HepG2 (cell line): ENCODE data around the gene LAMA5. TPM values are rescaled to one million over a fixed set of nuclear protein-coding genes. Genes with fewer than 3 reads are reported as not detected.

Source experiments
- ARNT ChIP-seq: fragments of 450-650 bp; IDR thresholded peaks from 2 replicates; pipeline ENCODE4 v1.6.1; 2017
- ATF6 ChIP-seq: sonication (generic); formaldehyde crosslinking; conservative IDR thresholded peaks from 2 replicates; pipeline ENCODE4 v1.4.0; 2020; ENCODE audit warnings: missing genetic modification reagents
- CBX2 ChIP-seq, 2 experiments: fragments of 200-600 bp in 1 of 2; sonication (generic); formaldehyde crosslinking in 1 of 2; IDR thresholded peaks; 2 replicates each; pipeline versions ENCODE4 v1.7.0 to v1.8.1; 2018 to 2022; ENCODE audit warnings: low read depth in 2 of 2, low read length in 1 of 2, mild to moderate bottlenecking in 1 of 2, missing genetic modification reagents in 1 of 2
- CEBPG ChIP-seq: IDR thresholded peaks from 2 replicates; pipeline ENCODE4 v1.6.1; 2016
- GATAD1 ChIP-seq: IDR thresholded peaks from 2 replicates; pipeline ENCODE4 v1.6.1; 2016; ENCODE audit warnings: missing genetic modification reagents, missing compliant biosample characterization
- KLF6 ChIP-seq: IDR thresholded peaks from 2 replicates; pipeline ENCODE4 v1.8.0; 2016; ENCODE audit warnings: missing biosample characterization, missing genetic modification reagents
- LCORL ChIP-seq, 2 experiments: fragments of 450-650 bp in 1 of 2; sonication (generic) in 1 of 2; formaldehyde crosslinking in 1 of 2; IDR thresholded peaks; 2 replicates each; pipeline versions ENCODE4 v1.5.0 to v1.6.1; 2017 to 2020; ENCODE audit warnings: antibody characterized with exemption in 1 of 2, missing genetic modification reagents in 1 of 2
- MLLT10 ChIP-seq: sonication (generic); formaldehyde crosslinking; IDR thresholded peaks from 2 replicates; pipeline ENCODE4 v1.4.0; 2020; ENCODE audit warnings: missing genetic modification reagents
- NR3C1 ChIP-seq: sonication (generic); formaldehyde crosslinking; IDR thresholded peaks from 2 replicates; pipeline ENCODE4 v1.4.0; 2020; ENCODE audit warnings: missing genetic modification reagents
- NRL ChIP-seq: sonication (generic); formaldehyde crosslinking; IDR thresholded peaks from 2 replicates; pipeline ENCODE4 v1.5.0; 2020; ENCODE audit warnings: missing genetic modification reagents, mild to moderate bottlenecking, moderate library complexity, borderline replicate concordance
- PCBP1 ChIP-seq: fragments of 200-400 bp; formaldehyde crosslinking; IDR thresholded peaks from 2 replicates; pipeline ENCODE4 v1.6.1; 2017; ENCODE audit warnings: mild to moderate bottlenecking, low read depth, low read length, borderline replicate concordance
- SOX5 ChIP-seq: IDR thresholded peaks from 2 replicates; pipeline ENCODE4 v1.6.1; 2016; ENCODE audit warnings: borderline replicate concordance
- SRSF9 ChIP-seq: fragments of 200-400 bp; formaldehyde crosslinking; IDR thresholded peaks from 2 replicates; pipeline ENCODE4 v1.6.1; 2018; ENCODE audit warnings: borderline replicate concordance, mild to moderate bottlenecking, low read depth, low read length; ENCODE audit not compliant: insufficient read depth, poor library complexity, severe bottlenecking
- TEF ChIP-seq: sonication (generic); formaldehyde crosslinking; IDR thresholded peaks from 2 replicates; pipeline ENCODE4 v1.5.0; 2020; ENCODE audit warnings: missing genetic modification reagents
- YEATS4 ChIP-seq: sonication (generic); formaldehyde crosslinking; IDR thresholded peaks from 2 replicates; pipeline ENCODE4 v1.4.0; 2020; ENCODE audit warnings: missing genetic modification reagents, borderline replicate concordance
- ZNF10 ChIP-seq: sonication (generic); formaldehyde crosslinking; IDR thresholded peaks from 2 replicates; pipeline ENCODE4 v1.4.0; 2020; ENCODE audit warnings: mild to moderate bottlenecking, low read depth, missing genetic modification reagents, borderline replicate concordance
- ZNF180 ChIP-seq: sonication (generic); formaldehyde crosslinking; IDR thresholded peaks from 2 replicates; pipeline ENCODE4 v1.4.0; 2020; ENCODE audit warnings: low read depth, missing genetic modification reagents, borderline replicate concordance
- ZNF354B ChIP-seq: sonication (generic); formaldehyde crosslinking; IDR thresholded peaks from 2 replicates; pipeline ENCODE4 v1.8.0; 2022; ENCODE audit warnings: mild to moderate bottlenecking, missing genetic modification reagents
- ZNF468 ChIP-seq: sonication (generic); formaldehyde crosslinking; IDR thresholded peaks from 2 replicates; pipeline ENCODE4 v1.8.0; 2022; ENCODE audit warnings: mild to moderate bottlenecking, moderate library complexity, missing genetic modification reagents
- ZNF530 ChIP-seq: sonication (generic); formaldehyde crosslinking; IDR thresholded peaks from 2 replicates; pipeline ENCODE4 v1.5.0; 2020; ENCODE audit warnings: low read depth, mild to moderate bottlenecking, missing genetic modification reagents
- ZNF552 ChIP-seq: sonication (generic); formaldehyde crosslinking; IDR thresholded peaks from 2 replicates; pipeline ENCODE4 v1.9.0; 2022; ENCODE audit warnings: missing genetic modification reagents, mild to moderate bottlenecking, borderline replicate concordance
- ZNF749 ChIP-seq: sonication (generic); formaldehyde crosslinking; IDR thresholded peaks from 2 replicates; pipeline ENCODE4 v1.8.0; 2022; ENCODE audit warnings: mild to moderate bottlenecking, missing genetic modification reagents, moderate library complexity, borderline replicate concordance
- ZNF775 ChIP-seq: sonication (generic); formaldehyde crosslinking; IDR thresholded peaks from 2 replicates; pipeline ENCODE4 v1.4.0; 2020; ENCODE audit warnings: missing genetic modification reagents, mild to moderate bottlenecking, moderate library complexity, borderline replicate concordance
- polyA plus RNA-seq, 8 experiments: library from polyadenylated mRNA; depleted of rRNA in 3 of 8; stranded (reverse) in 7 of 8; unstranded in 1 of 8; fragments of >200 nt; fragmentation: Illumina TruSeq in 4 of 8; extraction: Trizol in 4 of 8; gene quantifications; 2 replicates each; pipeline versions ENCODE4 v1.2.1 to v1.2.3, GENCODE V29; 2011 to 2016; ENCODE audit warnings: low read depth in 4 of 8, missing spikeins in 1 of 8, mixed read lengths in 1 of 8; ENCODE audit not compliant: insufficient read depth in 1 of 8
- total RNA-seq, 5 experiments: library from RNA; depleted of rRNA; stranded (reverse); fragments of >200 nt; fragmentation: Illumina TruSeq; extraction: Trizol; gene quantifications; 2 replicates each; pipeline ENCODE4 v1.2.3, GENCODE V29; 2016; ENCODE audit warnings: low read depth in 1 of 5
- TF ChIP-seq, protein P1 (sequence below): sonication (generic); formaldehyde crosslinking; IDR thresholded peaks from 2 replicates; pipeline ENCODE4 v1.4.0; 2020; ENCODE audit warnings: missing genetic modification reagents, mild to moderate bottlenecking, borderline replicate concordance

LAMA5 gene
- total and polyA plus RNA-seq, 2 of the 13 experiments (the other 11 are each of a cell fraction or from before 2014, with no cell fraction given), result 21.0 to 44.7 TPM

DNA sequence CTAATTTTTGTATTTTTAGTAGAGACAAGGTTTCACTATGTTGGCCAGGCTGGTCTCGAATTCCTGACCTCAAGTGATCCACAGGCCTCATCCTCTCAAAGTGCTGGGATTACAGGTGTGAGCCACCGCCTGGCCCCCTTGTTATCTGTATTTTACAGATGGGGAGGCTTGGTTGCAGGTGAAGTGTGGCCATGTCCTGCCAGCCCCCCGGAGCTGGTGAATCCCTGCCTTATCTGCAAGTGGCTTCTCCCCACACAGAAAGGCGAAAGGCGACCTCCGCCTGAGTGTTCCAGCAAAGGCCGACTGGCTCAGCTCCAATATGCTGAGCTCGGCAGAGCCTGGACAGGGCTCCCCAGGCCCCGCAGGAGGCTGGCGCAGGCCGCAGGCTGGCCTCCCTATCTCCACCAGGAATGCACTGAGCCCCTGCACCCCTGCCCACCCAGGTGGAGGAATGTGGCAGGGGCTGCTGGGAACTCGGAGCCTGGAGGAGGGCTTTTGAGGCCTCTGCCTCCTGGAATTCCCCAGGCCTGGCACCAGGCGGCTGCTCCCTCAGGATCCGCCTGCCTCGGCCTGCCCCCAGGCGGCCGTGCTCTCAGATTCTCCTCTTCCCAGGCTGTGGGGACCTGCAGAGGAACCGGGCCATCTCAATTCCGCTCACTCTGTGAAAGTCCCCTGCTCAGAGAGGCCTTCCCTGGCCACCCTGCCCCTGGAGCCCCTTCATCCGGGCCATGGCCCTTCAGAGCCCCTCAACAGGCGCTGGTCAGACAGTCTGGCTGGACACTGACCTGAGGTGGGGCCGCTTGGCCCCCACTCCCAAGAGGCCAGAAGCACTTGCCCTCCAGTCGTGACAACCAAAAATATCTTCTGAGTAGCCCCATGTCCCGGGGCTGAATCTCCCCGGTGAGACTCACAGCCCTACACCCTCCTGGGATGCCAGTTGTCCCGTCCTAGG lies 9.3 kb upstream of the LAMA5 start (continued):
- peak; percentile 92; the same call in 1 of the 2 replicates for TF ChIP-seq ZNF354B (CRISPR knock-in tag)
- TF ChIP-seq, protein P1, sequence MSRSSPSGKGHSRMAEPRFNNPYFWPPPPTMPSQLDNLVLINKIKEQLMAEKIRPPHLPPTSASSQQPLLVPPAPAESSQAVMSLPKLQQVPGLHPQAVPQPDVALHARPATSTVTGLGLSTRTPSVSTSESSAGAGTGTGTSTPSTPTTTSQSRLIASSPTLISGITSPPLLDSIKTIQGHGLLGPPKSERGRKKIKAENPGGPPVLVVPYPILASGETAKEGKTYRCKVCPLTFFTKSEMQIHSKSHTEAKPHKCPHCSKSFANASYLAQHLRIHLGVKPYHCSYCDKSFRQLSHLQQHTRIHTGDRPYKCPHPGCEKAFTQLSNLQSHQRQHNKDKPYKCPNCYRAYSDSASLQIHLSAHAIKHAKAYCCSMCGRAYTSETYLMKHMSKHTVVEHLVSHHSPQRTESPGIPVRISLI, result peak; percentile 35; the same call in 1 of the 2 replicates
- TF ChIP-seq ZNF530 (CRISPR knock-in tag), result no peak
- TF ChIP-seq TEF (CRISPR knock-in tag), result 0 out of 2 replicates have a peak, but pooled peaks have one; percentile 84
- TF ChIP-seq SRSF9, result no peak
- no peak for TF ChIP-seq ZNF10 (CRISPR knock-in tag)
- TF ChIP-seq NR3C1 (CRISPR knock-in tag), result 0 out of 2 replicates have a peak, but pooled peaks have one; percentile 1
- no peak for TF ChIP-seq CBX2 (IDR thresholded peaks at IDR 0.05; ENCODE audit: low read depth, low read length)
- no peak; the same call in 1 of the 2 replicates for TF ChIP-seq CBX2 (CRISPR knock-in tag; IDR thresholded peaks at IDR 0.05; ENCODE audit: low read depth)
- no peak for TF ChIP-seq LCORL (IDR thresholded peaks at IDR 0.05)
- peak; percentile 80 for TF ChIP-seq LCORL (CRISPR knock-in tag; IDR thresholded peaks at IDR 0.05)
- peak; percentile 86; the same call in 1 of the 2 replicates for TF ChIP-seq ZNF468 (CRISPR knock-in tag)
- TF ChIP-seq GATAD1 (CRISPR knock-in tag), result peak; percentile 73; the same call in 1 of the 2 replicates
- TF ChIP-seq ARNT, result no peak
- no peak; the same call in 1 of the 2 replicates for TF ChIP-seq ATF6 (CRISPR knock-in tag)
- no peak; the same call in 1 of the 2 replicates for TF ChIP-seq ZNF552 (CRISPR knock-in tag)
- TF ChIP-seq ZNF749 (CRISPR knock-in tag), result peak; percentile 84; the same call in 1 of the 2 replicates
- TF ChIP-seq SOX5, result peak; percentile 66; the same call in 1 of the 2 replicates
- TF ChIP-seq YEATS4, result peak; percentile 83; the same call in 1 of the 2 replicates
- TF ChIP-seq PCBP1, result peak; percentile 79; the same call in 1 of the 2 replicates
- peak; percentile 40; the same call in 1 of the 2 replicates for TF ChIP-seq MLLT10 (CRISPR knock-in tag)
- no peak for TF ChIP-seq ZNF180 (CRISPR knock-in tag)
- no peak; the same call in 1 of the 2 replicates for TF ChIP-seq NRL (CRISPR knock-in tag)
- peak; percentile 40; the same call in 1 of the 2 replicates for TF ChIP-seq CEBPG (CRISPR knock-in tag)
- TF ChIP-seq ZNF775 (CRISPR knock-in tag), result no peak
- TF ChIP-seq KLF6 (CRISPR knock-in tag), result peak; percentile 77
